ENCODE results near the gene GPR157.

Gene GPR157

DNA sequence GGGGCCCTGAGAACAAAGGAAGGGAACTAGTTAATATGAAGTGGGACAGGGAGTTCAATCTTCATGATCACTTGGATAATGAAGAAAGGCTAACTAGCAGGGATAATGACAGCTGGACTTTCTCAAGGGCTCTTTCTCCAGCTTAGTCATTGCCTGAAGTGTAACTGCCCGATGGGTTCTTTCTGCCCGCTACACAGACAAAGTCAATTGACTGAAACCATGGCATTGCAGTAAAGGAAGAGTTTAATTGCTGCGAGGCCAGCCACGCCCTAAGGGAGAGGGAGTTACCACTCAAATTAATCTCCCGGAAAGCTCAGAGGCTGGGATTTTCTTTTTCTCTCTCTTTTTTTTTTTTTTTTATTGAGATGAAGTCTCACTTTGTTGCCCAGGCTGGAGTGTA, 42.9 kb downstream of the GPR157 start:
- no peak for DNase-seq

DNA sequence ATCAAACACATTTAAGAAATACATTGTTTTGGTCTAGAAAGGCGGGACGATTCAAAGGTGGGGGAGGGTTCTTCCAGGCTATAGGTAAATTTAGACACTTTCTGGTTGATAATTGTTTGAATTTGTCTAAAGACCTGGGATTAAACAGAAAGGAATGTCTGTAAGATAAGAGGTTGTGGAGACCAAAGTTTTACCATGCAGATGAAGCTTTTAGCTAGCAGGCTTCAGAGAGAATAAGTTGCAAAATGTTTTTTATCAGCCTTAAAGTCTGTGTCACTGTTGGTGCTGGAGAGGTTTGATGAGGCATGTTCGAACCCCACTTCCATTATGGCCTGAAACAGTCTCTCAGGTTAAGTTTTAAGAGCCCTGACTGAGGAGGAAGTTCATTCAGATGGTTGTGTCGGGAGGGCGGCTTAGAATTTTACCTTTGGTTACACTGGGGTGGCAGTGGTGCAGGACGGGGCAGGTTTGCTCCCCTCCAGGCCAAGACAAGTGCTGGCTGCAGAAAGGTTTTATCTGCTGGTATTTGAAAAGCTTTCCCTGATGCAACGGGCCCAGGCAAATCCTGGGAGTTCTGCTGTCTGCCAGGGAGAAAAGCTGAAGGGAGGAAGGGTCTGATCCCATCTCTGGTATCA, 43.5 kb downstream of the GPR157 start:
- no peak for DNase-seq

DNA sequence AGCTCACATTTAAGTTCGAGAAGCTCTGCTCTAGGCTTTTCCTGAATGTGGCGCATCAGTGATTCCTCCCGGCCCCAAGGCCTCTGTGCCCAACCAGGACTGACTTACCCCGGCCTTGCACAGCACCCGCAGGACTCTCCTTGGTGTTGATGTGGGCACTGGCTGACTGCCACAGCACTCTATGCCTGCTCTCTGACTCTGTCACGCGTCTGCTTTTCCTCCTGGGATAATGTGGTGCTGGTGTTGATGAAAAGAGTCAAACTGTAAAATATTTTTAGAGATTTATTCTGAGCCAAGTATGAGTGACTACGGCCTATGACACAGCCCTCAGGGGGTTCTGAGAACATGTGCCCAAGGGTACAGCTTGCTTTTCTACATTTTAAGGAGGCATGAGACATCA, 44.0 kb downstream of the GPR157 start:
- DNase-seq: no peak

DNA sequence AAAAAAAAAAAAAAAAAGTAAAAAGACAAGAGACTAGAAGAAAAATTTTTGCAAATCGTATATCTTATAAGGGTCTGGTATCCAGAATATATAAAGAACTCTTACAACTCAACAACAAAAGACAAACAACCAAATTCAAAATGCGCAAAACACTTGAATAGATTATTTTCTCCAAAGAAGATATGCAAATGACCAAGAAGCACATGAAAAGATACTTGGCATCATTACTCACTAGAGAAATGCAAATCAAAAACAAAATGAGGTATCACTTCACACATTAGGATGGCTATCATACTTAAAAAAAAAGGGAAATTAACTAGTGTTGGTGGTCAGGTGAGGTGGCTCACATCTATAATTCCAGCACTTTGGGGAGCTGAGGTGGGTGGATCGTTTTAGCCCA, 47.4 kb downstream of the GPR157 start:
- no peak for DNase-seq

DNA sequence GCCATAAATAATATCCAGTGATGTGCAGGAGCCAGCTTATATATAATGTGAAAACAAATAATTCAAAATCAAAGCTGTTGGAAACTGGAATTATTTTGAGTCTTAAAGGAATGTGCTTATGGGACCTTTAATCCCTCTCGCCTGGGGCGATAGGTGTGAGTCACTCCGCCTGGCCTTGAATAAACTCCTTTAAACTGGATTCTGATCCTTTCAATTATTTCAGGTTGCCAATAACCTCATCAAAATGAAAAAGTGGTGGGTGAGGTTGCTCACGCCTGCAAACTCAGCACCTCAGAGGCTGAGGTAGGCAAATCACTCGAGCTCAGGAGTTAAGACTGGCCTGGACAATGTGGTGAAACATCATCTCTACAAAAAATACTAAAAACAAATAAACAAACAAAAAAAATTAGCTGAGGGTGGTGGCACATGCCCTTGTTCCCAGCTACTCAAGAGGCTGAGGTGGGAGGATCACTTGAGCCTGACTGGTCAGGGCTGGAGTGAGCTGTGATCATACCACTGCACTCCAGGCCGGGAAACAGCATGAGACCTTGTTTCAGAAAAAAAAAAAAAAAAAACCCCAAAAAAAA, 48.1 kb downstream of the GPR157 start:
- DNase-seq: no peak

DNA sequence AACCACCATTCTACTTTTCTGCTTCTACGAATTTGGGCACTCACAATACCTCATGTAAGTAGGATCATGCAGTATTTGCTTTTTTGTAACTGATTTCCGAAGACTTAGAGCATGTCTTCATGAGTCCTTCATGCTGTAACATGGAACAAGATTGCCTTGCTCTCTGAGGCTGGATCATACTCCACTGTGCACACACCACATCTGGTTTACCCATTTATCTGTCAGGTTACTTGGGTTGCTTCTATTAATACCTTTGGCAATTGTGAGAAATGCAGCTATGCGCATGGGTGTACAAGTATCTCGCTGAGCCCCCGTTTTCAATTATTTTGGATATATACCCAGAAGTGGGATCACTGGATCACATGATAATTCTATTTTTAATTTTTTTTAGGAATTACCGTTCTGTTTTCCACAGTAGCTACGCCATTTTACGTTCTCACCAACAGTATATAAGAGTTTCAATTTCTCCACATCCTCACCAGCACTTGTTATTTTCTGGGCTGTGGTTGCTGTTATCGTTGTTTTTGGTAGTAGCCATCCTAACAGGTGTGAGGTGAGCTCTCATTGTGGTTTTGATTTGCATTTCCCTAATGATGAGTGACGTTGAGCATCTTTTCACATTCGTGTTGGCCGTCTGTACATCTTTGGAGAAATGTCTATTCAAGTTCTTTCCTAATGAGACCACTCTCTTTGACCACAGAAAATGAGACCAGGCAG, 48.8 kb downstream of the GPR157 start:
- no peak for DNase-seq

DNA sequence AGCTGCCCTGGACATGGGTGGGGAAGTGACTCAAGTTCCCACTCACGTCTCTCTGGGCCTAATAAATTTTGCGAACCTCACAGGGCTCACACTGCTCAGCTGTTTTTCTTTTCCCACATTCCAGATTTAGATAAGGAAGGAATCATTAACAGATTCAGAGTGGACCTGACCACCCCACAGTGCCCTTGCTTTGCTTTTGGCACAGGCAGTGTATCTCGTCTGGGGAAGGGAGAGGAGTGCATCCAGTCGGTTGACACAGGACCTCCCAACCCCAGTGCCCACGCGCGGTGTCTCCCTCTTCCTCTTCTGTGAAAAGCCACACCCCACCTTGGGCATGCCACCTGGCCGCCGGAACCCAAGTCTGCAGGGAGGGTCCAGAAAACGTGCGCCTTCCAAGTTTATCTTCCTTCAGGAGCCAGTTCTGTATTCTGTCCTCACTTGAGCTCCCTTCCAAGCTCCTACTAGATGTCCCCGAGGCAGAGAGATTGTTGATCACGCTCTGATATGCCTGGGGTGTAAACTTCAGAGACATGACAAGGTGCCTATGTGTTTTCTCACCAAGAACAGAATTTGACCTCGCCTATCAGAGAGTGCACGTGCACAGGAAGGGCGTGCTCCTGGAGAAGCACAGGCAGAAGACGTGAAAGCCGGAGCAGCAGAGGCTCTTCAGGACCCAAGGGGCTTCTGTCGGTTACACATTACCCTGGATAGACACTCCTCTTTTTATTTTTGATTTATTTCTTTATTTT, 50.0 kb downstream of the GPR157 start:
- no peak for DNase-seq

DNA sequence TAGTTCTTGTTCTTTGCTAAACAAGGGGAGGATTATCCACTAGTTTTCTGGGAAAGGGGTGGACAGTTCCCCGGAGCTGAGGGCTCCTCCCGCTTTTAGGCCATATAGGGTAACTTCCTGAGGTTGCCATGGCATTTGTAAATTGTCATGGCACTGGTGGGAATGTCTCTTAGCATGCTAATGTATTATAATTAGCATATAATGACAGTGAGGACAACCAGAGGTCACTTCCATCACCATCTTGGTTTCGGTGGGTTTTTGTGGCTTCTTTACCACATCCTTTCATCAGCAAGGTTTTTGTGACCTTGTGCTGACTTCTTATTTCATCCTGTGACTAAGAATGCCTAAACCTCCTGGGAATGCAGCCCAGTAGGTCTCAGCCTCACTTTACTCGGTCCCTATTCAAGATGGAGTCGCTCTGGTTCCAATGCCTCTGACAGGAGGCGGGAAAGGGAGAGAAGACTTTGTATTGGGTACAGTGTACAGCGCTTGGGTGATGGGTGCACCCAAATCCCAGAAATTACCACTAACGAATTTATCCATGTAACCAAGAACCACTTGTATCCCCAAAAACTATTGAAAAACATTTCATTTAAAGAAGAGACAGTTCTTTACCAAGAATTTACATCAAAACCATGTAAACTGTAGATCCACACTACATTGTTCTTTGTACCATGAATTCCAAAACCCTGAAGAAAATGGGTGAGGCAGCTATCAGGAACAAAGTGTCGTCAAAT, 50.7 kb downstream of the GPR157 start:
- peak; percentile 15 for DNase-seq

DNA sequence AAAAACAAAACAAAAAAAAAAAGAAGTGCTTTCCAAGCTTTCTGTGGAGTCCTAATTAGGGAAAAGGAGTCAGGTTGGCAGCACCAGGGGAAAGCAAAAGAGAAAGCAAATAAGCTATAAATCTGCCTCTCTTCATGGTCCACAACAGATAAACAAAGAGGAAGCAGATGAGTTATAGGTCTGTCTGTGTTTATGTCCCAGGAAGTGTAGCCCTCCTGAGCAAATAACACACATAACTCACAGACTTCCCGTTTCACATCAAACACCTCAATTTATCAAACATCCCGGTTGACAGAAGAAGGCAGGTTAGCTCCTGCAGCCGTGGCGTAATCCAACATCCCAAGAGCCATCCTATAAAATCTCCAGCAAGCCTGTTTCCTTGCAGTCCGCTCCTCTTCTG, 53.9 kb downstream of the GPR157 start:
- DNase-seq: no peak

DNA sequence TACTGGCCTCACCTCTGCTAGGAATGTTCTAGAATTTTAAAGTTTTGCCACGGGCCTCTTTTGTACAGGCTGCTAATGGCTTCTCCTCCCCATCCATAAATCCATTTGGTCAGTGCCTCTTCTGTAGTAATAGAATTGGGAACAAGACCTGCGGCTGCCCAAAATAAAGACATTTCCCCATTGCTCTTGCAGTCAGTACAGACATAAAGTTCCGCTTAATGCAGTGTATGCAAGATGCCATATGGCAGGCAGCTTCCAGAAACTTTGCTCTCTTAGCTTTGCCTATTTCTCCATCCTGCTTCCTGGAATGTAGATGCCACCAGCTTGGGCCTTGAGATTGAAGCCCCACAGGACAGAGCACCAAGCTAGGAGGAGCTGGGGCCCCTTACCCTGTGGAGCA, 55.8 kb downstream of the GPR157 start:
- DNase-seq: no peak

DNA sequence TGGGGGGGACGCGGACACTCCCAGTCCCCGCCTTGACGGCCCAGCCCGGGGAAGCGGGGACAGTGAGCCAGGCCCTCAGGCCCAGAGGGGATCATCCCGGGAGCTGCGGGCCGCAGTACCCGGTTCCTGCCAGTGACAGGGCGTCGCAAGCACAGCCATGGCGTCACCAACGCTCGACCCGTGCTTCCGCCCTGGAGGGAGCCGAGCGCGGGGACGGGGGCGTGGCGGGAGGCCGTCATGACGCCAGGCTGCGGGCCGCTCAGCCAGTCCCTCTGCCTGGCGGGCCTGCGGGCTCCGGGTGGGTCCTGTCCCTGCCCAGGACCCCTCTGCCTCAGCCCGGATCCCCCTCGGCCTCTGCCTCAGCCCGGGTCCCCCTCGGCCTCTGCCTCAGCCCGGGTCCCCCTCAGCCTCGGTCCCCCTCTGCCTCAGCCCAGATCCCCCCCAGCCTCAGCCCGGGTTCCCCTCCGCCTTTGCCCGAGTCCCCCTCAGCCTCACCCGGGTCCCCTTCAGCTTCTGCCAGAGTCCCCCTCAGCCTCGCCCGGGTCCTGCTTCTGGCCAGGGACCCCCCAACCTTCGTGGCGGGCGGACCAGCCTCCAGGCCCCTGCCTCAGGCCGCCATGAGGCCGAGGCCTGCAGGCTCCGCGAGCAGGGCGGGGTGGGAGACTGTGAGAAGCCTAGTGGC, 57.2 kb downstream of the GPR157 start:
- no peak for DNase-seq

DNA sequence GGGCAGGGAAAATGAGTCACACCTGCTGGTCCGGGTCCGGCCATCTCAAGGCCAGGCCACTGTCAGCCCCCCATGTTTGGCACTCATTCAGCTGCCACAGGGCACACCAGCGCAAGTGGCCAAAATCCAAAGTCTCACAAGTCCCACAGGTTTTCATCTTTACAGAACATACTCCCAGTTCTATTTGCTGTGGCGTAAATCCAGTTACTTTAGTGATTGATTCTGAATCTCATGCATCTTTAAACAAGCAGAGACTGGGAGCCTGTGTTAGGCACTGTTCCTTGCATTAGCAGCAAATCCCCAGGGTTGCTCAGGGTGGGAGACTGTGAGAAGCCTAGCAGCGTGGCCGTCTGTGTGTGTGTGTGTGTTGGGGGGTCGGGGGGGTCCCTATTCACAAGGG, 58.4 kb downstream of the GPR157 start:
- DNase-seq: no peak

DNA sequence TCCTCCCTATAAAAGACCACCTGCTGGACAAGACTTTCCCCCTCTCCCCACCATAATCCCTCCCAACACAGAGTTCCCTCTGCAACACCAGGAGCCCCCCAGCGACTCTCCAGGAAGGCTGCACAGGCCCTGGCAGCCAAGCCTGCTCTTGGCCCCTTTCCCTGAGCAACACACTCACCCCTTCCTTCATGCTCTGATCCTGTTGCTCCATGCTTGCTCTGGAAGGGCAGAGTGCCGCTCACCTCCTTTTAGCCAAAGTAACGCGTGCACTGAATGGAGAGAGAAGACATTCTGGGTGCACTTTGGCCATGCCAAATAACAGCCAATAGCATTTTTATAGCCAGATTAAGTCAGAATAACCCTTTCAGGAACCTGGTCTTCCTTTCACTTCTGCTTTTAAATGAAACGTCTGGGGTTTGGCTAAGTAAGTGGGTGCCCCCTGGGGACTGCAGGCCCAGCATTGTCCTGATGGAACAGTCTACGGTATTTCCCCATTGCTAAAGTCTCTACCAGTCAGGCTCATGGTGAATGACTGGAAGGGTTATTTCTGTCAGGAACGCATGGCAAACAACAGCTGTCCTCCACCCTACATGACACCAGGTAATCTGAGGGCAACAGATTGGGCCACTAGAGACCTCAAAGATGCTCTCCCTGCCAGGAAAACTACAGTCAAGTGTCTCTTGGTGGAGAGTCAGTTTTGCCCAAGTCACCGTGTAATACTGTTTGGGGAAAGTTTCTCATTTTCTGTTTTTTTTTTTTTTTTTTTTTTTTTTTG, 59.4 kb downstream of the GPR157 start, which contains the start of gene SLC2A5:
SLC2A5 (minus strand) TSS at position 310 of the 775 bp plus-strand sequence; CDS start at position 211, 99 bp downstream.
- no peak for DNase-seq

DNA sequence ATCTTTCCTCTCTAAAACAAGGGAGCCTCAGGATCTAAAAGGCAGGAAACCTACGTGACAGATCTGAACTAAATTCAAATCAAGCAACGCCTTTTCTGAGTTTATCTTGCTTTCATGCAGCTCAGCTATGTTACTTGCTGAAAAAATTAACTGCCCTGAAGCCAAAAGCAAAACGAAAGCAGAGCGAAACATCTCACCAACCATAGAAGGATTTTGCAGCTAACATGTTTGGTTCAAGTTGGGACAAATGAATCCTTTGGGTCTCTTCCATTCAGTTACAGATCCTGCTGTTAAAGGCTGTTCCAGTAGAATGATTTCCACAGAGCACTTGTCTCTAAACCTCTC, 59.9 kb downstream of the GPR157 start:
- DNase-seq: no peak

DNA sequence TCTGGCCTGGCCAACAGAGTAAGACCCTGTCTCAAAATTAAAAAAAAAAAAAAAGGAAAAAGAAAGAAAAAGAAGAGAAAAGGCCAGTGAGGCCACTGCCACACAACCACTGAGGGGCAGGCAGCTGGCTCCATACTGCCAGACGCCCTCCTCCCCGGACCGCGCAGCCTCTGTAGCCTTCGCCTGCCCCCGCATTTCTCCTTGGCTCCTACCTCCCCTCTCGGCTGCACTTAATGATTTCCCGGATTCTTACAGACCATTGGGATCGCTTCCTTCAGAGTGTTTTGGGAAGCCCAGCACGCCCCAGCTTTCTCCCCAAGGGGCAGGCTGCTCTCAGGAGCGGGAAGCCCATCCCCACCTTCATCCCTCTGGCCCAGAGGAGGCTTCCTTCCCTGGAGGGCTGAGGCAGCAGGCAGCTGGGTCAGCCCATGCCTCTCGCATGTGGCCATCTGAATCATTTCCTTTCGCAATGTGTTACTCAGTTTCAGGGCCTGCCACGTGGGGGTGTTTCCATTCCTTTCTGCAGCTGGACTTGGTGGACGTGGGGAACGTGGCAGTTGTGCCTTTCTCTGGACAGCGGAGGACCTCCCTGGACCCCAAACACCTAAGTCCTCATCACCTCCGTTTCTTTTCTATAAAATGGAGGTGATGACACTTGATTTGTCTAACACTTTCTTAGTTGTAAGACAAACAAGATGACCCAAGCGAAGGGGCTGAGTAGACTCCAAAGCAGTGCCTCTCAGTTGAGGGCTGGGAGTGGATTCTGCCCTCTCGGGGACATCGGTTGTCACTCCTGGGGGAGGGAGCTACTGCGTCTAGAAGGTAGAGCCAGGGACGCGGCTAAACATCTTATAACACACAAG, 61.7 kb downstream of the GPR157 start:
- no peak for DNase-seq

DNA sequence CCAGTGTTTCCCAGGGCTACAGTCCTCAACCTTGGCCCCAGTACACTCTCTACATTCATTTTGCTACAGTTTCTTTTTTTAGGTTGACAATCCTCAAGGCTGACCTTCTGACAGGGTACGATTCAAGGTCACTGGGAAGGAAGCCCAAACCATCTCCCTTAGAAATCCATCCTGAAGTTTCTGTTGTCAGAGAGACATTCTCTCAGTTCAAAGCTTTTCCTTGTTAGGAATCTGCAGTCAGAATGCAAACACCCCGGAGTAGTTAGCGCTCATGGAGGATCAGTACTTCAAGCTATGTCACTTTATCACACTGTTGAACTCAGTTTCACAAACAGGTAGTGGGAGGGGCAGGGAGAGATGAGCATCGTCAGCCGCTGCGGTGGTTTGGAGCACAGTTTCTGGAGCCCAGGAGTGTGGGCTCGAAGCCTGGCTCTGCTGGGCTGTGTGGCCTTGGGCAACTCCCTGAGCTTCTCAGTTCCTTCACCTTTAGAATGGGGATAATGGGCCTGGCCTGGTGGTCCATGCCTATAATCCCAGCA, 63.6 kb downstream of the GPR157 start:
- DNase-seq: no peak

DNA sequence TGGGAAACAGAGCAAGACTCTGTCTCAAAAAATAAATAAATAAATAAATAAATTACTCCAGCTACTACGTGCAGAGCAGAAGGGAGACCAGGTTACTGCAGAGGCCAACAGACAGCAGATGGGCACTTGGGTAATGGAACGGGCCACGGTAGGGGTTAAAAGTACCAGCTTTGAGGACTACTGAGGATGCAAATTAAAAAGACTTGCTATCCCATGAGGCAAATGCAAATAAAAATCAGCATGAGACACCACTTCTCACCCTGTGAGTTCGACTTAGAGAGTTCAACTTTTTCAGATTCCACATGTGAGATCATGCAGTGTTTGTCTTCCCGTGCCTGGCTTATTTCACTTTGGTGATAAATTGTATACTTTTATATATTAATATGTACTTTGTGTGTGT, 66.1 kb downstream of the GPR157 start:
- DNase-seq: no peak

DNA sequence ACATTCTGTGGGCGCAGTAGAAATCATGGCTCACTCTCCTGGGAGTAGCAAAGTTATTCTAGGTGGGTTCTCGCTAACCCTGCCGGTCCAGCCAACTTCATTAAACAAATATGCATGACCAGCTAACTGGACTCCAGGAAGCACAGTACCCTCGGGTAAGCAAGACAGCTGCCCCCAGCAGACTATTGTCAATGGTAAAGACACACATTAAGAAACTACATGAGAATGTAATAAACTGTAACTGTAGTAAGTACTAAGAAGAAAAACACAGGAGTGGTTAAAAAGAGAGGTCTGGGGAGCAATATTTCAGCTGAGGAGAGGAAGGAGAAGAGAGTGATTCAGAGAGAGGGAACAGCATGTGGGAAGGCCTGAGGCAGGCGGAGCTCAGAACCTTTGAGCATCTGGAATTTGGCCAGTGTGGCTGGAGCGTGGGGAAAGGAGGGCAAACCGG, 66.9 kb downstream of the GPR157 start:
- no peak for DNase-seq

DNA sequence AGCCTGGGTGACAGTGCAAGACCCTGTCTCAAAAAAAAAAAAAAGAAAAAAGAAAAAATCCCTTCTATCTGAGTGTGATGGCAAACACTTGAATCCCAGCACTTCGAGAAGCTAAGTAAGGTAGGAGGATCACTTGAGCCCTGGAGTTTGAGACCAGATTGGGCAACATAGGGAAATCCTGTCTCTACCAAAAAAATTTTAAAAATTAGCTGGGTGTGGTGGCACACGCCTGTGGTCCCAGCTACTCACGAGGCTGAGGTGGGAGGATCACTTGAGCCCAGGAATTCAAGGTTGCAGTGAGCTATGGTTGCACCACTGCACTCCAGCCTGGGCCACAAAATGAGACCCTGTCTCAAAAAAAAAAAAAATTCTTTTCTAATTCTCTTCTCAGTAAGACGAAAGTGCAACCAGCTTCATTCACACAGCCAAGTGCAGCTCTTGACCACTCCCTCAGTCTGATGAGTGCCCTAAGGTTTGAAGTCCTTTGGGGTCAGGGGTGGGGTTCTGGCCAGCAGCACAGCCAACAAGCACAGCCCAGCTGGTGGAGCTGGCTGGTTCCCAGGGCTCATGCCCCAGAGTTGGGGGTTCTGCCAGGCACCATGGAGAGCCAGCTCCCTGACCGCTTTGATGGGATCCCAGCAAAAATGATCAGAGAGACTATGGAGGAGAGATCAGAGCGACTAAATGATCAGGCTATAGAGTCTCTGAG, 67.5 kb downstream of the GPR157 start:
- DNase-seq: no peak

Measured in stimulated activated CD4-positive, alpha-beta T cell treated with anti-CD3 and anti-CD28 coated beads, Interleukin-15, amount 100 ng/mL, for 24 hours (primary cell).